ENCODE results near the gene REV1.

REV1 gene

DNA sequence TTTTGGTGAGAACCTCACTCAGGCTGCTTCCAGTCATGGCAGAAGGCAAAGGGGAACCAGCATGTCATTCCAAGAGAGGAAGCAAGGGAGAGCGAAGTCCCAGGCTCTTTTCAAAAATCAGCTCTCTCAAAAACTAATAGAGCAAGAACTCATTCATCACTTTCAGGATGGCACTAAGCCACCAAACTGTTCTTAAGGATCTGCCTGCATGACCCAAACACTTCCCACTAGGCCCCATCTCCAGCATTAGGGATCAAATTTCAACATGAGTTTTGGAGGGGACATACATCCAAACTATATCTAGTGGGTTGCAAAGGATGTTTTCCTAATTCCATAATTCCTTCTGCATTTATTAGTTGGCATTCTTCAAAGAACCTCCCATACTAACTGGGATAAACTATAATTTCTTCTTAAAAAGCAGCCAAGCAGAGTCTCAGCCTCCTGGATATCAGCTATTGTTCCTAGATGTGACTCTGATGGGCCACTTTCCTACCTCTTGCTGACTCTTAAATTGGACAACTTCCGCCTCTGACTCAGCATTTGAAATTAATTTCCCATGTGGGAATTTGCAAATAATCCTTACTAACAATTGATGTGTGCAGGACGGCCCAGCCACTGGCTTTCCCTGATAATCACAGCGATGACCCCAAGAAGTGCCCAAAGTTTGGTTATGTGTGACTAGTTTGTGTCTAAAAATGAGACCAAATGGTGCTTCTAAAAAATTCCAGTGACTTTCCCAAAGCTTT lies 5.5 kb upstream of the REV1 start:
- no peak for DNase-seq
- H3K9me3 Mint-ChIP-seq, result no peaks in the 10 kb centered on the region
- no peak overlapping the region for H3K27ac Mint-ChIP-seq
- H3K36me3 Mint-ChIP-seq (ENCODE audit: low read depth), result no peaks in the 10 kb centered on the region
- H3K27me3 Mint-ChIP-seq, result peaks cover 26% of the 10 kb centered on the region
- peaks cover 23% of the 10 kb centered on the region for H3K4me1 Mint-ChIP-seq (ENCODE audit: low read depth)
- H3K4me3 Mint-ChIP-seq, result no peak overlapping the region

DNA sequence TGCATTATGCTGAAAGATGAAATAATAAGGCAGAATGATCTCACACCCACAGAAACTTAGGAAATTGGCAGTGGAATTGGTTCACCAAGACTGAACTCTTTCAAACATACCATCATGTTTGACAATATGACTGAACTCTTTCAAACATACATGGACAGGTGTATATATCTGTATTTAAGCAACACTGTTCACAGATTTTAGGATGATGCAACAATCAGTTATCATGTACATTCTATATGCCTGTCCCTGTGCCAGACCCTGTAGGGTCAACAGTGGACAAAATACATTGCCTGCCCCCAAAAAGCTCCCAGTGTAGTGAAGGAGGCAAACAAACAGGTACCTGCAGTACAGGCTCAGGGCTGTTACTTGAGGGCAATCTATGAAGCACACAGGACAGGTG lies 2.9 kb upstream of the REV1 start:
- Mint-ChIP-seq H3K27ac (no peak overlapping the region), H3K36me3 (ENCODE audit: low read depth) (peaks cover 8% of the 10 kb centered on the region), H3K4me1 (ENCODE audit: low read depth) (peaks cover 24% of the 10 kb centered on the region), H3K27me3 (peaks cover 3% of the 10 kb centered on the region), H3K9me3 (no peaks in the 10 kb centered on the region), H3K4me3 (no peak overlapping the region)
- no peak for DNase-seq

DNA sequence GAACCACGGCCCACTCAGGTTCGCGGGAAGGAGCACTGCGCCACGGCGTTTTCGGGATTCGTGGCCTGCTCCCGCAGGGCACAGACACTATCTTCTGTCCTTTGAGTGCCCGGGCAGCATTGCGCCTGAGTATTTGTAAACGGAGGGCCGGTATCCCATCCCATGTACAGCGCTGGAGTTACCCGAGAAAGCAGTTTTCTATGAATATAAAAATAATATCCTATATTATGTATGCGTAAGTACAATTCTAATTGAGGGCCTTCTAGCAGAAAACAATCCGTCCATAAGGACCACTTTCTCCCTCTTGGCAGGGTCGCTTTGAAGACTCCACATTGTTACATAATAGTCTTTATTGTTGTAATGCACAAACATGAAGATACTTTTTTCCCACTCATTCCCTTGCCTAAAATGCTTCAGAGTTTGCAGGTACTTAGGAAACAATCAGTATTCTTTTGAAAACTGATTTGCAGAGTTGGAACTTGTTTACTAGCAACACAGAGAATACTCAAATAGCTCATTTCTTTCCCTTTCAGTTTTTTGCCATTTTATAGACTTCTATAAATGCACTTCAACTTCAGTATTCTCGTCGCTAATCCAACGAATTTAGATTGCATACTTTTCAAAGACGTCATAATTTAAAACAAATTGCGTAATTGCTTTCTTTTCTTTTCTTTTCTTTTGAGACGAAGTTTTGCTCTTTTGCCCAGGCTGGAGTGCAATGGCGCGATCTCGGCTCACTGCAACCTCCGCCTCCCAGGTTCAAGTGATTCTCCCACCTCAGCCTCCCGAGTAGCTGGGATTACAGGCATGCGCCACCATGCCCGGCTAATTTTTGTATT lies 1.0 kb upstream of the REV1 start:
- peak overlapping the region; percentile 96 for H3K27ac Mint-ChIP-seq
- H3K9me3 Mint-ChIP-seq, result no peaks in the 10 kb centered on the region
- H3K36me3 Mint-ChIP-seq (ENCODE audit: low read depth), result peaks cover 17% of the 10 kb centered on the region
- H3K4me3 Mint-ChIP-seq, result peak overlapping the region; percentile 88
- H3K27me3 Mint-ChIP-seq, result no peaks in the 10 kb centered on the region
- no peak for DNase-seq
- peaks cover 28% of the 10 kb centered on the region for H3K4me1 Mint-ChIP-seq (ENCODE audit: low read depth)

DNA sequence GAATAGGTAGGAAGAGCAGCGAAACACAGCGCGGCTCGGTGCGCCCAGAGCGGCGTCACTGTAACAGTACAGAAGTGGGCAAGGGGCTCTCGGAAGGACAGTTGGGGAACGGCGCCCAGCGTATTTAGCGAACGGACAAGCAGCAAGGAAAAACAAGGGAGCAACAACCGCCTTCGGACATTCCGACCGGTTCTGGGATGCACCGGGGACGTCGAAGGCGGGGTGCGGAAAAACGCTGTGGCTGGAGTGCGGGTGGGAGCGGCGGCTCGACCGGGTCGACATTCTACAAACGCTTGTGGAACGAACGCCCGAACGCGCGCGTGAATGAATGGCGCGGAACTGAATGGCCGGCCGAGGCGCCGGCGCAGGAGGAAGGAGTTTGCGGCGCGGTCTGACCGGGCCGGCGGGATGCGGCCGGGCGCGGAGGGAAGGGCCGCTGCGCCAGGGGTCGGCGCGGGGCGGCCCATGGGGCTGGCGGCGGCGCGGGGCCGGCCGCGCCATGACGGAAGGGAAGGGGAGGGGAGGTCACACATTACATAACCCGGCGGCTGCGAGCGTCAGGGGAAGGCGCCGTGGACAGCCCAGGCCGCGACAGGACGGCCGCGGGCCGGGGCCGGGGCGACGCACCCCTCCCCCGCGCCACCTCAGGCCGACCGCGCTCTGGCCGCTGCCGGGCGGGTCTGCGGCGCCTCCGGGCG lies 605 bp downstream of the REV1 start:
- H3K4me1 Mint-ChIP-seq (ENCODE audit: low read depth), result peaks cover 42% of the 10 kb centered on the region
- peak; percentile 59 for DNase-seq
- H3K36me3 Mint-ChIP-seq (ENCODE audit: low read depth), result peaks cover 26% of the 10 kb centered on the region
- H3K4me3 Mint-ChIP-seq, result peak overlapping the region; percentile 97
- no peaks in the 10 kb centered on the region for H3K27me3 Mint-ChIP-seq
- H3K27ac Mint-ChIP-seq, result peak overlapping the region; percentile 98
- H3K9me3 Mint-ChIP-seq, result no peaks in the 10 kb centered on the region

DNA sequence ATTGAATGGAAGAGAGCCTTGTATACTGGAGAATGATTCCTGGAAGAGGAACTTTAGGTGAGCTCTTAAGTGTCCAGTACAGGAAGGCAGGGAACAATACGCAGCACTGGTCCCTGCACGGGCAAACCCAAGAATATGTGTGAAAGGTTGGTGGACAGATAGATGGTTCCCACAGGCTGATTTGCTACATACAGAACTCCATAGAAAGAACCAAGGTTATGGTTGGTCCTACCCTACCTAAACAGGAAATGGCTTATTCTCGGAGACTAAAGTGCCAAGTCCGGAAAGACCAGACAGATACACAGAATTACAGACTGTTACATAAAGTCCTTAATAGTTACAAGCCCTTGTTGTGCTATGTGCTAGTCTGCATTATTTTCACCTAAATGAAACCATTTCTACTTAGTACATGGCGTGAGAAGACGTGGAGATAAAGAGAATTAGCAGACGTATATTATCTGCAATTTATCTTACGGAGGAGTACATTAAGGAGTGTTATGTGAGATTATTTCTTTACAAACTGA lies 1.2 kb downstream of the REV1 start:
- H3K36me3 Mint-ChIP-seq (ENCODE audit: low read depth), result peaks cover 29% of the 10 kb centered on the region
- H3K27me3 Mint-ChIP-seq, result no peaks in the 10 kb centered on the region
- H3K4me3 Mint-ChIP-seq, result peak overlapping the region; percentile 97
- no peak for DNase-seq
- no peaks in the 10 kb centered on the region for H3K9me3 Mint-ChIP-seq
- H3K4me1 Mint-ChIP-seq (ENCODE audit: low read depth), result peaks cover 48% of the 10 kb centered on the region
- H3K27ac Mint-ChIP-seq, result peak overlapping the region; percentile 98

DNA sequence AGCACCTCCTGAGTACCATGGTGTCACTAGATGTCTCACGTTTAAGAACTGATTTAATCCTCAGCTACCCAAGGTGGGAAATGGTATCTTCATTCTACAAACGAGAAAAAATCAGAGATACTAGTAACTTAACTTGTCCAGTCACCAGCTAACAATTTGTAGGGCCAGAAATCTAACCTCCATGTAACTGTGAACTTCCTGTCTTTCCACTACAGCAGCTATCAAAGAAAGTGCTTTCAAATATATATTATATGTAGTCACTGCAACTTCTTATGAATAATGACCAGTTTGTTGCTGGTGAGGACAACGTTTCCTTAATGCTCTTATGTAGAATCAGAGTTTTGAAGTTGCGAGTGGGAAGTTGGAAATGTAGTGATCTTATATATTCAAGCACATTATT lies 1.9 kb downstream of the REV1 start:
- Mint-ChIP-seq H3K4me1 (ENCODE audit: low read depth) (peaks cover 54% of the 10 kb centered on the region), H3K4me3 (peak overlapping the region; percentile 97), H3K27ac (no peak overlapping the region), H3K27me3 (no peaks in the 10 kb centered on the region), H3K9me3 (no peaks in the 10 kb centered on the region), H3K36me3 (ENCODE audit: low read depth) (peaks cover 31% of the 10 kb centered on the region)
- no peak for DNase-seq

DNA sequence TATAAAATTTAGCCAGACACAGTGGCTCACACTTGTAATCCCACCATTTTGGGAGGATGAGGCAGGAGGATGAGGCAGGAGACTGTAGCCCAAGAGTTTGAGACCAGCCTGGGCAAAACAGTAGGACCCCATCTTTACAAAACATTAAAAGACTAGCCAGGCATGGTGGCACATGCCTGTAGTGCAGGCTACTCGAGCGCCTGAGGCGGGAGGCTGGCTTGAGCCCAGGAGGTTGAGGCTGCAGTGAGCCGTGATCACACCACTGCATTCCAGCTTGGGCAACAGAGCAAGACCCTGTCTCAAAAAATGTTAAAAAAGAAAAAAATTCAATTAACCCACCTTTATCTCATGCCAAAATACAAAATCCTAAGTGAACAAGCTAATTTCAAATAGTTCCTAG lies 4.0 kb downstream of the REV1 start:
- Mint-ChIP-seq H3K27me3 (no peaks in the 10 kb centered on the region), H3K36me3 (ENCODE audit: low read depth) (peaks cover 44% of the 10 kb centered on the region), H3K27ac (no peak overlapping the region), H3K4me3 (no peak overlapping the region), H3K9me3 (no peaks in the 10 kb centered on the region), H3K4me1 (ENCODE audit: low read depth) (peaks cover 66% of the 10 kb centered on the region)
- DNase-seq, result no peak

DNA sequence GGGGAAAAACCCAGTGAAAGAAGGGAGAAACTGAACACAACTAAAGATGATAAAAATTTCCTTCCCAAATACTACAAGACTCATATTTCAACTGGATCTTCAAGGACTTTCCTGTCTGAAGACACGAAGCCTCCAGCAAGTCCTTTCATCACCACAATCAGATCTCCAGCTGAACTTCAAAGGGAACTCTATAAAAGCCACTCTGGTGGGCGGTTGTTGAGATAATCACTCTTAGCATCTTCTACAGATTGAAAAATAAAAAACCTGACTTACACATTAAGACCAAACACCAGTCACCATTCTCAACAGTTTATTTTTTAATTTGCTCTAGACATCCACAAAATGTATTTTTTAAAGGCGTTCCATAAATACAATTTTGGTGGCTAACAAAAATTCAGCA lies 4.4 kb downstream of the REV1 start:
- Mint-ChIP-seq H3K27ac (no peak overlapping the region), H3K9me3 (no peaks in the 10 kb centered on the region), H3K36me3 (ENCODE audit: low read depth) (peaks cover 44% of the 10 kb centered on the region), H3K27me3 (no peaks in the 10 kb centered on the region), H3K4me1 (ENCODE audit: low read depth) (peaks cover 67% of the 10 kb centered on the region), H3K4me3 (no peak overlapping the region)
- no peak for DNase-seq

DNA sequence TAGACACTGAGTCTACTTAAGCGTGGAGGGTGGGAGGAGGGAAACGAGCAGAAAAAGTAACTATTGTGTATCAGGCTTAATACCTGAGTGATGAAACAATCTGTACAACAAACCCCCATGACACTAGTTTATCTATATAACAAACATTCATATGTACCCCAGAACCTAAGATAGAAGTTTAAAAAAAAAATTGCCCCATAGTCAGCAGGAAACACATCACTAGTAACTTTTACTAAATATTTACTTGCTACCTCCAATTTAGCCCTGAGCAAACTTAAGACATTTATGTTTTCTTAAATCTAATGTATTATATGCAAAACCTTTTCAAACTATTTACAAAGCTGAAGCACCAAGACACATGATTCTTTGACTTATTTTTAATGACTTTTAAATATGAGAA lies 5.6 kb downstream of the REV1 start:
- DNase-seq, result no peak
- H3K4me3 Mint-ChIP-seq, result no peak overlapping the region
- H3K27ac Mint-ChIP-seq, result no peak overlapping the region
- peaks cover 44% of the 10 kb centered on the region for H3K36me3 Mint-ChIP-seq (ENCODE audit: low read depth)
- no peaks in the 10 kb centered on the region for H3K9me3 Mint-ChIP-seq
- H3K27me3 Mint-ChIP-seq, result no peaks in the 10 kb centered on the region
- H3K4me1 Mint-ChIP-seq (ENCODE audit: low read depth), result peaks cover 74% of the 10 kb centered on the region

DNA sequence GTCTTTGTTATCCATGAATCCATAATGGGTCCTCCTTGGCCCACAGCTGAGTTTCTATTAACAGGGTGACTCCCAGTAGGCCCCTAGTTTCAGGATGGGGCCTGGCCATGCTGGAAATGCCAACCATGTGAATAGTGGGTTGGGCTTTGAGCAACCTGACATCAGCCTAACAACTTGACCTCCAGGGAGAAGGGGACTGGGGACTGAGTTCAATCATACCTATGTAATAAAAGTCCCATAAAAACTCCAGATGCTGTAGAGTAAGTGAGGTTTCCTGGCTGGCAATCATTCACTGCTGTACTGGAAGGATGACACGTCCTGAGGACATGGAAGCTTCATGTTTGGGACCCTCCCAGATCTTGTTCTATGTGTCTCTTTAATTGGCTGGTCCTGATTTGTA lies 7.9 kb downstream of the REV1 start:
- H3K36me3 Mint-ChIP-seq (ENCODE audit: low read depth), result peaks cover 43% of the 10 kb centered on the region
- H3K27ac Mint-ChIP-seq, result no peak overlapping the region
- peaks cover 76% of the 10 kb centered on the region for H3K4me1 Mint-ChIP-seq (ENCODE audit: low read depth)
- H3K4me3 Mint-ChIP-seq, result no peak overlapping the region
- H3K9me3 Mint-ChIP-seq, result no peaks in the 10 kb centered on the region
- no peaks in the 10 kb centered on the region for H3K27me3 Mint-ChIP-seq
- DNase-seq, result no peak

DNA sequence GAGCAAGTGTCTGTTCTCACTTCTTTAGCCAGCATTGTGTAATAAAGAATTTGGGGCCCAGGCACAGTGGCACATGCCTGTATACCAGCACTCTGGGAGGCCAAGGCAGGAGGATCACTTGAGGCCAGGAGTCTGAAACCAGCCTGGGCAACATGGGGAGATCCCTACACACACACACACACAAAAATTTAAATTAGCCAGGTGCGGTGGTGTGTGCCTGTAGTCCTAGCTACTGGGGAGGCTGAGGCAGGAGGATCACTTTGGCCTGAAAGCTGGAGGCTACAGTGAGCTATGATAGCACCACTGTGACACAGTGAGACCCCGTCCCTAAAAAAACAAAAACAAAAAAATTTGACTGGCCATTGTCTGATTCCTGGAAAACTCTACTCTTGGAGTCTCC lies 8.3 kb downstream of the REV1 start:
- Mint-ChIP-seq H3K36me3 (ENCODE audit: low read depth) (peaks cover 40% of the 10 kb centered on the region), H3K4me1 (ENCODE audit: low read depth) (peaks cover 76% of the 10 kb centered on the region), H3K9me3 (no peaks in the 10 kb centered on the region), H3K27ac (peak overlapping the region; percentile 61), H3K4me3 (no peak overlapping the region), H3K27me3 (no peaks in the 10 kb centered on the region)
- no peak for DNase-seq

DNA sequence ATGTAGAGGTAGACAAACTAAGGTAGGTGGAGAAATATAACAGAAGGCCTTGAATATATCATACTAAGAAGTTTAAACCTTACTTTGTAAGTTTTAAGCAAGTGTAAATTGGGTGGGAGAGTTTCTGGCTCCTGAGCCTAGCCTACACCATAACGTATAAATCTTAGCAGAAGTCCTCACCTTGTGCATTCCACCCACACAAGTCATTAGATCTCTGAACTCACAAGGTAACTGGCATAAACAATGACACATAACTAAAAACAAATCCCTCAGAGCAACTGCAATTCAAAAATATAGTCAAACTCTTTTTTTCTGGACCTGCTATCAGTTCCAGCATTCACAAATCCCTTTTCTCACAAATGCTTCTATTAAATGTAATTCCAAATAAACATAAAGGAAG lies 9.4 kb downstream of the REV1 start:
- peaks cover 35% of the 10 kb centered on the region for H3K36me3 Mint-ChIP-seq (ENCODE audit: low read depth)
- no peak overlapping the region for H3K4me3 Mint-ChIP-seq
- no peak for DNase-seq
- no peaks in the 10 kb centered on the region for H3K27me3 Mint-ChIP-seq
- H3K4me1 Mint-ChIP-seq (ENCODE audit: low read depth), result peaks cover 71% of the 10 kb centered on the region
- H3K9me3 Mint-ChIP-seq, result no peaks in the 10 kb centered on the region
- no peak overlapping the region for H3K27ac Mint-ChIP-seq

DNA sequence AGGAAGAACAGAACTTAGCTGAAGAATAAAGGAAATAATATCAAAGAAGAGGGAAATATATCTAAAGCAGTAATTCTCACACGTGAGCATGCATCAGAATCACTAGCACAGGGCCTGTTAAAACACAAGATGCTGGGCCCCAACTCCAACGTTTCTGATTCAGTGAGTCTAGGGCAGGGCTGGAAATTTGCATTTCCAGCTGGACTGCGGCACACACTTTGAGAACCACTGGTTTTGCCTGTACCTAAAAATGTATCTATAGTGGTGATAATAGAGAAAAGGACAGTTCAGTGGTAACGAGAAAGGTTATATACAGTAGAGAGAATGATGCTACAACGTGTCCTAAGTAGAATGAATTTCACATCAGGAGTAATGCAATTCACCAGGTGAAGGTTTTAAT lies 11.2 kb downstream of the REV1 start:
- Mint-ChIP-seq H3K4me1 (ENCODE audit: low read depth) (peaks cover 74% of the 10 kb centered on the region), H3K4me3 (no peak overlapping the region), H3K36me3 (ENCODE audit: low read depth) (peaks cover 26% of the 10 kb centered on the region), H3K9me3 (no peaks in the 10 kb centered on the region), H3K27me3 (no peaks in the 10 kb centered on the region), H3K27ac (peak overlapping the region; percentile 5)
- no peak for DNase-seq

DNA sequence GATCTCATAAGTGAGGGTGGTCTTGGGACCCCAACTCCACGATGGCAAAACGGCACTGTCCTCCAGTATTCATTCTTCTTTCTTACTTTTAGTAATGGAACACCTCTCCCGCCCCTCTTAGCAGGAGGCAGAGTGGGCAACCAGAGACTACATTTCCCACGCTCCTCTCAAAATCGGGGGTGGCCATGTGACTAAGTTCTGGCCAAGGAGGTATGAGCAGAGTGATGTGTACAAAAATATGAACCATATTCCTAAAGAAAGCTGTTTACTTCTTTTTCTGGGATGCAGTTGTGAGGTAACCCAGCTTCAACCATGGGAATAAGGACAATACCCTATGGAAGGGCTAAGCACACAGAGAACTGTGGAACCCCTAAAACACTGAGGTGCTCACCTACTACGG lies 12.8 kb downstream of the REV1 start:
- H3K27ac Mint-ChIP-seq, result no peak overlapping the region
- DNase-seq, result no peak
- no peaks in the 10 kb centered on the region for H3K27me3 Mint-ChIP-seq
- H3K4me1 Mint-ChIP-seq (ENCODE audit: low read depth), result peaks cover 73% of the 10 kb centered on the region
- no peaks in the 10 kb centered on the region for H3K9me3 Mint-ChIP-seq
- H3K36me3 Mint-ChIP-seq (ENCODE audit: low read depth), result peaks cover 24% of the 10 kb centered on the region
- no peak overlapping the region for H3K4me3 Mint-ChIP-seq

All from activated T-cell treated with anti-CD3 and anti-CD28 coated beads, Interleukin-2, amount 50 U/mL, for 24 hours (primary cell).